Glutamatergic neuron (in vitro differentiated cells): ENCODE data around the gene LRCOL1. TPM values are rescaled to one million over a fixed set of nuclear protein-coding genes. Genes with fewer than 3 reads are reported as not detected.

Source experiments
- DNase-seq: peaks from one replicate; pipeline ENCODE4 v3.0.0; 2022
- H3K27ac Mint-ChIP-seq: one replicate; pipeline ENCODE4 v1.8.0; 2020; ENCODE audit warnings: mild to moderate bottlenecking, mixed read lengths, inconsistent platforms; ENCODE audit not compliant: unreplicated experiment
- H3K27me3 Mint-ChIP-seq: one replicate; pipeline ENCODE4 v1.8.0; 2020; ENCODE audit warnings: mild to moderate bottlenecking, moderate library complexity, mixed read lengths, inconsistent platforms; ENCODE audit not compliant: unreplicated experiment
- H3K36me3 Mint-ChIP-seq: one replicate; pipeline ENCODE4 v1.8.0; 2020; ENCODE audit warnings: mild to moderate bottlenecking, mixed read lengths, inconsistent platforms; ENCODE audit not compliant: unreplicated experiment
- H3K4me1 Mint-ChIP-seq: one replicate; pipeline ENCODE4 v1.8.0; 2020; ENCODE audit warnings: mild to moderate bottlenecking, low read depth, mixed read lengths, inconsistent platforms; ENCODE audit not compliant: unreplicated experiment
- H3K4me3 Mint-ChIP-seq: one replicate; pipeline ENCODE4 v1.8.0; 2020; ENCODE audit warnings: mild to moderate bottlenecking, mixed read lengths, inconsistent platforms; ENCODE audit not compliant: unreplicated experiment
- H3K9me3 Mint-ChIP-seq: one replicate; pipeline ENCODE4 v1.8.0; 2020; ENCODE audit warnings: mild to moderate bottlenecking, moderate library complexity, mixed read lengths, inconsistent platforms; ENCODE audit not compliant: unreplicated experiment
- total RNA-seq: library from RNA; stranded (reverse); fragmentation: NEBNext Ultra II Directional; extraction: Animal tissue kit (Norgen Biotek cat#: 25700); gene quantifications from one replicate; pipeline ENCODE4 v1.2.1, GENCODE V29; 2021; ENCODE audit not compliant: unreplicated experiment
- TF ChIP-seq, protein P1 (sequence below): fragments of 200-600 bp; sonication (generic); IDR thresholded peaks from one replicate; pipeline ENCODE4 v1.5.0; 2021; ENCODE audit not compliant: partially characterized antibody, unreplicated experiment

Gene LRCOL1
- total RNA-seq, 1 donor from 2014 or later, result not detected

- Mint-ChIP-seq H3K9me3 (peaks cover 28% of the 10 kb centered on the region), H3K27ac (peak overlapping the region; percentile 70), H3K36me3 (peaks cover 9% of the 10 kb centered on the region), H3K4me3 (no peak overlapping the region), H3K27me3 (peaks cover 30% of the 10 kb centered on the region), H3K4me1 (peaks cover 2% of the 10 kb centered on the region)
- TF ChIP-seq, protein P1, sequence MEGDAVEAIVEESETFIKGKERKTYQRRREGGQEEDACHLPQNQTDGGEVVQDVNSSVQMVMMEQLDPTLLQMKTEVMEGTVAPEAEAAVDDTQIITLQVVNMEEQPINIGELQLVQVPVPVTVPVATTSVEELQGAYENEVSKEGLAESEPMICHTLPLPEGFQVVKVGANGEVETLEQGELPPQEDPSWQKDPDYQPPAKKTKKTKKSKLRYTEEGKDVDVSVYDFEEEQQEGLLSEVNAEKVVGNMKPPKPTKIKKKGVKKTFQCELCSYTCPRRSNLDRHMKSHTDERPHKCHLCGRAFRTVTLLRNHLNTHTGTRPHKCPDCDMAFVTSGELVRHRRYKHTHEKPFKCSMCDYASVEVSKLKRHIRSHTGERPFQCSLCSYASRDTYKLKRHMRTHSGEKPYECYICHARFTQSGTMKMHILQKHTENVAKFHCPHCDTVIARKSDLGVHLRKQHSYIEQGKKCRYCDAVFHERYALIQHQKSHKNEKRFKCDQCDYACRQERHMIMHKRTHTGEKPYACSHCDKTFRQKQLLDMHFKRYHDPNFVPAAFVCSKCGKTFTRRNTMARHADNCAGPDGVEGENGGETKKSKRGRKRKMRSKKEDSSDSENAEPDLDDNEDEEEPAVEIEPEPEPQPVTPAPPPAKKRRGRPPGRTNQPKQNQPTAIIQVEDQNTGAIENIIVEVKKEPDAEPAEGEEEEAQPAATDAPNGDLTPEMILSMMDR, result no peak
- no peak for DNase-seq
These were observed 32.3 kb downstream of the LRCOL1 start for GRCh38 chr12:132578118-132578517.

DNA sequence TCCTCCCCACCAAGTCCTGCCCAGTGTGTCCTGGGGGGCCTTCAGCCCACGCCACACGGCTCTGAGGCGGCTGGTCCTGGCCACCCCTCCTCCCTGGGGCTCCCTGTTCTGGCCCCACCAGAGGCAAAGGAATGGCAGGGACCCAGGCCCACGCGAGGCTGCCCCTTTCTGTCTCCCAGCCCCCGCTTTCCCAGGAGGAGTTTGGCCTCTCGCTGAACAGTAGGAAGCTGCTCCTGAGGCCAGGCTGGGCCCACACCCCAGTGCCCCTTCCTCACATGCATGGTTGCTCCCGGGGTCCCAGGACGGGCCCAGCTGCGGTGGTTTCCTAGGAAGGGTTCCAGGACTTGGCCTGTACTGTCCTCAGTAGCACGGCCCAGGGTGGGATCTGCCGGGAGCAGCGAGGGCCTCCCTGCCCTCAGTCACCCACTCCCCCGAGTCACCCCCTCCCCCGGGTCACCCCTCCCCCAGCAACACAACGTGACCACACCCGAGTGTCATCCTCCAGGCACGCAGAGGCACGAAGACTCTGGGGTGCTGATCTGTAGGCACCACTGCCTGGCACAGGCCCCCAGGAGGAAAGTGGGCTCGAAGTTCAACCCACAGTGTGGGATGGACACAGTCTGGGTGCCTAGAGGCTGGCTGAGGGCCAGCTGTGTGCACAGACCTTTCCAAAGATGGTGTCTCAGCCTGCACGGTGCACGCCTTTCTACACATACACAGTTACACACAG, 33.0 kb downstream of the LRCOL1 start:
- TF ChIP-seq, protein P1, result no peak
- H3K27ac Mint-ChIP-seq, result peak overlapping the region; percentile 70
- DNase-seq, result no peak
- no peak overlapping the region for H3K4me3 Mint-ChIP-seq
- peaks cover 9% of the 10 kb centered on the region for H3K36me3 Mint-ChIP-seq
- H3K4me1 Mint-ChIP-seq, result peaks cover 2% of the 10 kb centered on the region
- peaks cover 30% of the 10 kb centered on the region for H3K27me3 Mint-ChIP-seq
- peaks cover 29% of the 10 kb centered on the region for H3K9me3 Mint-ChIP-seq

GRCh38 chr12:132576701-132577100, 33.7 kb downstream of the LRCOL1 start:
- no peak for DNase-seq
- Mint-ChIP-seq H3K4me3 (no peak overlapping the region), H3K4me1 (peaks cover 2% of the 10 kb centered on the region), H3K9me3 (peaks cover 29% of the 10 kb centered on the region), H3K27ac (no peak overlapping the region), H3K27me3 (peaks cover 30% of the 10 kb centered on the region), H3K36me3 (peaks cover 9% of the 10 kb centered on the region)
- TF ChIP-seq, protein P1, result no peak

GRCh38 chr12:132575661-132576060, 34.7 kb downstream of the LRCOL1 start:
- Mint-ChIP-seq H3K27me3 (peaks cover 26% of the 10 kb centered on the region), H3K9me3 (peaks cover 28% of the 10 kb centered on the region), H3K4me3 (no peak overlapping the region), H3K4me1 (peaks cover 2% of the 10 kb centered on the region), H3K36me3 (peaks cover 9% of the 10 kb centered on the region), H3K27ac (peak overlapping the region; percentile 33)
- no peak for DNase-seq
- TF ChIP-seq, protein P1, result no peak

DNA sequence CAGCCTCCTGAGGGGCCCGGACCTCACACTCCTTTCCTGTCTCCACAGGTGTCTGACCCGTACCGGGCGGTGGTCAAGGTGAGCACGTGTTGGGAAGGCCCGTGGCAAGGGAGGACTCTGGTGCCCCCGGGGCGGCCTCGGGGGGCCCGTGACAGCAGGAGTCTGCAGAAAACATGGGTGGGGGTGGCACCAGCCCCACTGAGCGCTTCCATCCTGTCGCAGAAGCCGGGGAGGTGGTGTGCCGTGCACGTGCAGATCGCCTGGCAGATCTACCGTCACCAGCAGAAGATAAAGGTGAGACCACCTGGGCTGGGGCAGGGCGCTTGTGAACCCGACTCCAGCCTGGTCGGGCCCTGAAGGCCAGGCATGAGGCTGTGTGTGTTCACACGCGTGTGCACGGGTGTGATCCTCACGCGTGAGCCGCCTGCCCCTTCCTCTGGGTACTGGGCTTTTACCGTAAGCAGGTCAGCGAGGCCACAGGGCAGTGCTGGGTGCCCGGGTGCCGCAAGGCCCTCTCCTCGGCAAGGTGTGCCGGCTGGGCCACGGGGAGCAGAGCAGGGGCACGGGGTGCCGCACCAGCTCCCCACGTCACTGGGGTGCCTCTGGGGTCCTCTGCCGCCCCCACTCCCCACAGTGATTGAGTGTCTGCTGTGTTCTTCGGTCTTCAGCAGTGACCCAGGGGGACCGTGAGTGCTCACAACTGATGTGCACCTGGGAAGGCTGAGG, 35.9 kb downstream of the LRCOL1 start:
- Mint-ChIP-seq H3K9me3 (peaks cover 24% of the 10 kb centered on the region), H3K27me3 (peaks cover 18% of the 10 kb centered on the region), H3K4me1 (peaks cover 2% of the 10 kb centered on the region), H3K36me3 (peaks cover 9% of the 10 kb centered on the region), H3K27ac (no peak overlapping the region), H3K4me3 (no peak overlapping the region)
- TF ChIP-seq, protein P1, result no peak
- DNase-seq, result no peak
